Measurements from ENCODE around the gene PTPRZ1.

DNA sequence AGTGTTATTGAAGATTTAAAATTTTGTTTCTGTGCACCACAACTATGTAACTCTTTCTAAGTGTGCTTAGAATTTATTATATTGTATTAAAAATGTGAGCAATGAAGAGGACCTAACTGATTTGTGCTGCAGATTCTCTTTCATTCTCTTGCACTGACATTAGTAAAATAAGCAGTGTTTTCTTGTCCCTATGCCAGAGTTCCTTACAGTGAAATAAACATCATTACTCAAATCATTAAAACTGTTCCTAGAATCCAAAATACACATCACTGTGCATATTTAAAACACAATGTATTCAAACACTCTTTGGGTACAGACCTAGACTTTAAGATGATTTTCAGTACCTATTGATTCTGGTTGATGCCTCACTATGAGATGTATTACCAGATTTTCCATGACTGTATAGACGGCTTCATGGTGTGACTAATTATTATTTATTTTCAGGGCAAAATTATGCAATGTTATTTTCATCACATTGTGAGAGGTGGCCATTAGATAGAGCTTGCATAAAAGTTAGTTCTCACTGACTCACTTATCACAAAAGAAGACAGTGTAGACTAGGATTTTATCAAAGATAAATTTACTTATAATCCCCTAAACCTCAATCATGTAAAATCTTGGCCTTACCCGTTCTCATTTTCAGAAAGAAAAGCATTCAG, 93.4 kb downstream of the PTPRZ1 start:
- TF ChIP-seq, protein P1, sequence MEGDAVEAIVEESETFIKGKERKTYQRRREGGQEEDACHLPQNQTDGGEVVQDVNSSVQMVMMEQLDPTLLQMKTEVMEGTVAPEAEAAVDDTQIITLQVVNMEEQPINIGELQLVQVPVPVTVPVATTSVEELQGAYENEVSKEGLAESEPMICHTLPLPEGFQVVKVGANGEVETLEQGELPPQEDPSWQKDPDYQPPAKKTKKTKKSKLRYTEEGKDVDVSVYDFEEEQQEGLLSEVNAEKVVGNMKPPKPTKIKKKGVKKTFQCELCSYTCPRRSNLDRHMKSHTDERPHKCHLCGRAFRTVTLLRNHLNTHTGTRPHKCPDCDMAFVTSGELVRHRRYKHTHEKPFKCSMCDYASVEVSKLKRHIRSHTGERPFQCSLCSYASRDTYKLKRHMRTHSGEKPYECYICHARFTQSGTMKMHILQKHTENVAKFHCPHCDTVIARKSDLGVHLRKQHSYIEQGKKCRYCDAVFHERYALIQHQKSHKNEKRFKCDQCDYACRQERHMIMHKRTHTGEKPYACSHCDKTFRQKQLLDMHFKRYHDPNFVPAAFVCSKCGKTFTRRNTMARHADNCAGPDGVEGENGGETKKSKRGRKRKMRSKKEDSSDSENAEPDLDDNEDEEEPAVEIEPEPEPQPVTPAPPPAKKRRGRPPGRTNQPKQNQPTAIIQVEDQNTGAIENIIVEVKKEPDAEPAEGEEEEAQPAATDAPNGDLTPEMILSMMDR (IDR thresholded peaks at IDR 0.05) = no peak
- no peak for TF ChIP-seq POLR2A (IDR thresholded peaks at IDR 0.05)
